IMR-90 (cell line): ENCODE data around the gene NKAIN1. TPM values are rescaled to one million over a fixed set of nuclear protein-coding genes. Genes with fewer than 3 reads are reported as not detected.

ENCODE experiments used
- ATAC-seq: fragments of 200-7000 bp; cut with Tn5 transposase; 2 replicates; pipeline ENCODE4 v1.9.1; 2020; ENCODE audit warnings: low read depth, mild to moderate bottlenecking, moderate library complexity
- BruUV-seq: library from RNA; stranded (reverse); fragments of 400-500 nt; replicated peaks from 2 replicates; lab custom pipeline; 2021; lab: Mats Ljungman, UMichigan
- CTCF ChIA-PET: fragments of 300-600 bp; formaldehyde crosslinking; extraction: SDS; loops from one replicate; lab custom pipeline; 2021; ENCODE audit warnings: antibody characterized with exemption; lab: Yijun Ruan, JAX
- POLR2A ChIA-PET: fragments of 300-600 bp; sonication (Branson Sonifier 250); formaldehyde crosslinking; loops from one replicate; lab custom pipeline; 2022; ENCODE audit warnings: antibody characterized with exemption; ENCODE audit not compliant: unreplicated experiment; lab: Charles Lee
- DNase-seq: peaks from one replicate; pipeline ENCODE4 v3.0.0; 2013
- H2AFZ ChIP-seq: replicated peaks from 2 replicates; pipeline ENCODE3; 2013; ENCODE audit warnings: low read length, mild to moderate bottlenecking; ENCODE audit not compliant: poor library complexity
- H2AK5ac ChIP-seq: 2 replicates; pipeline ENCODE4 v1.6.1; 2013; ENCODE audit warnings: low read depth, low read length, inconsistent platforms
- H2AK9ac ChIP-seq: replicated peaks from 2 replicates; pipeline ENCODE3; 2013; ENCODE audit warnings: mild to moderate bottlenecking, low read depth, low read length, moderate library complexity; ENCODE audit not compliant: poor library complexity
- H2BK120ac ChIP-seq: 2 replicates; pipeline ENCODE4 v1.6.1; 2013; ENCODE audit warnings: low read depth, low read length, inconsistent platforms
- H2BK15ac ChIP-seq: 3 replicates; pipeline ENCODE4 v1.6.1; 2013; ENCODE audit warnings: low read depth, low read length, inconsistent platforms
- H2BK20ac ChIP-seq: 2 replicates; pipeline ENCODE4 v1.6.1; 2013; ENCODE audit warnings: low read depth, mild to moderate bottlenecking, inconsistent platforms, low read length, moderate library complexity
- H2BK5ac ChIP-seq: 2 replicates; pipeline ENCODE4 v1.6.1; 2013; ENCODE audit warnings: mild to moderate bottlenecking, low read depth, low read length, inconsistent platforms; ENCODE audit not compliant: poor library complexity, severe bottlenecking
- H3K14ac ChIP-seq: replicated peaks from 2 replicates; pipeline ENCODE4 v1.6.1; 2013; ENCODE audit warnings: low read depth, low read length, inconsistent platforms
- H3K18ac ChIP-seq: 2 replicates; pipeline ENCODE4 v1.6.1; 2013; ENCODE audit warnings: low read depth, low read length, control low read depth
- H3K23ac ChIP-seq: 2 replicates; pipeline ENCODE4 v1.6.1; 2013; ENCODE audit warnings: low read depth, low read length, inconsistent platforms
- H3K27ac ChIP-seq: 2 replicates; pipeline ENCODE4 v1.5.1; 2013; ENCODE audit warnings: mild to moderate bottlenecking, control low read depth, low read length; ENCODE audit not compliant: insufficient read depth
- H3K27me3 ChIP-seq: 2 replicates; pipeline ENCODE4 v1.6.1; 2013; ENCODE audit warnings: low read length; ENCODE audit not compliant: control insufficient read depth, insufficient read depth
- H3K36me3 ChIP-seq: 2 replicates; pipeline ENCODE4 v1.6.1; 2013; ENCODE audit warnings: low read length, mixed read lengths; ENCODE audit not compliant: control insufficient read depth, insufficient read depth
- H3K4ac ChIP-seq: 2 replicates; pipeline ENCODE4 v1.6.1; 2013; ENCODE audit warnings: low read depth, low read length, inconsistent platforms
- H3K4me1 ChIP-seq: 2 replicates; pipeline ENCODE4 v1.6.1; 2013; ENCODE audit warnings: low read length, mixed read lengths; ENCODE audit not compliant: control insufficient read depth, insufficient read depth
- H3K4me2 ChIP-seq: 2 replicates; pipeline ENCODE4 v1.6.1; 2013; ENCODE audit warnings: low read depth, mild to moderate bottlenecking, control low read depth, low read length, moderate library complexity
- H3K4me3 ChIP-seq: 2 replicates; pipeline ENCODE4 v1.5.1; 2013; ENCODE audit warnings: low read depth, mild to moderate bottlenecking, control low read depth, low read length, moderate library complexity; ENCODE audit not compliant: insufficient read depth
- H3K56ac ChIP-seq: 2 replicates; pipeline ENCODE4 v1.6.1; 2013; ENCODE audit warnings: low read length, inconsistent platforms; ENCODE audit not compliant: insufficient read depth; ENCODE audit errors: extremely low read depth
- H3K79me1 ChIP-seq, 2 experiments: 2 replicates each; pipeline ENCODE4 v1.6.1; 2013; ENCODE audit warnings: low read length in 2 of 2, inconsistent platforms in 1 of 2, low read depth in 1 of 2
- H3K9ac ChIP-seq: 2 replicates; pipeline ENCODE4 v1.6.1; 2013; ENCODE audit warnings: low read depth, low read length, control low read depth
- H3K9me1 ChIP-seq: 2 replicates; pipeline ENCODE4 v1.6.1; 2013; ENCODE audit warnings: low read length, inconsistent platforms; ENCODE audit not compliant: insufficient read depth
- H3K9me3 ChIP-seq: 2 replicates; pipeline ENCODE4 v1.6.1; 2013; ENCODE audit warnings: low read length; ENCODE audit not compliant: control insufficient read depth, insufficient read depth
- H4K20me1 ChIP-seq: 2 replicates; pipeline ENCODE4 v1.6.1; 2013; ENCODE audit warnings: low read length, inconsistent platforms; ENCODE audit not compliant: insufficient read depth
- H4K5ac ChIP-seq: 2 replicates; pipeline ENCODE4 v1.6.1; 2013; ENCODE audit warnings: mild to moderate bottlenecking, low read depth, low read length, control low read depth
- H4K8ac ChIP-seq, 2 experiments: 2 replicates each; pipeline ENCODE4 v1.6.1; 2013; ENCODE audit warnings: low read depth in 2 of 2, low read length in 2 of 2, control low read depth in 1 of 2, inconsistent platforms in 1 of 2
- H4K91ac ChIP-seq: 2 replicates; pipeline ENCODE4 v1.6.1; 2013; ENCODE audit warnings: low read depth, low read length, inconsistent platforms; ENCODE audit not compliant: insufficient read depth
- BHLHE40 ChIP-seq: fragments of 150-350 bp; IDR thresholded peaks from 2 replicates; pipeline ENCODE4 v1.6.1; 2016; ENCODE audit warnings: mild to moderate bottlenecking, low read depth, low read length
- CHD1 ChIP-seq: IDR thresholded peaks from 2 replicates; pipeline ENCODE4 v1.6.1; 2012; ENCODE audit warnings: low read depth, low read length, improper control_type of control experiment
- FOS ChIP-seq: fragments of 150-350 bp; IDR thresholded peaks from 2 replicates; pipeline ENCODE4 v1.6.1; 2016; ENCODE audit warnings: low read depth, low read length
- MAZ ChIP-seq: IDR thresholded peaks from 2 replicates; pipeline ENCODE4 v1.6.1; 2012; ENCODE audit warnings: low read depth, mild to moderate bottlenecking, low read length, improper control_type of control experiment, moderate library complexity, borderline replicate concordance
- WGBS, 2 experiments: methylation state at CpG; one replicate each; pipeline versions ENCODE4 v1.1.5 to v1.1.7; 2013; ENCODE audit warnings: missing lambda C conversion rate in 2 of 2; ENCODE audit not compliant: insufficient read length in 1 of 2; ENCODE audit errors: extremely low coverage in 2 of 2; 5-methylcytosine and 5-hydroxymethylcytosine counted together
- dilution Hi-C: fragments of 300-500 bp; cut with HindIII; formaldehyde crosslinking; loops from one replicate; pipeline ENCODE4 v1.14.3; 2018; ENCODE audit warnings: low sequenced_read_pairs; ENCODE audit not compliant: unreplicated experiment
- in situ Hi-C: fragments of 300-500 bp; cut with MboI; formaldehyde crosslinking; loops from 3 replicates; pipeline ENCODE4 v1.14.3; 2019; ENCODE audit warnings: low sequenced_read_pairs, inconsistent platforms, mixed read lengths
- intact Hi-C: fragments of 100-400 bp; cut with micrococcal nuclease; formaldehyde crosslinking; loops from 2 replicates; pipeline ENCODE4 v1.10.0; 2022
- polyA plus RNA-seq, 3 experiments: library from polyadenylated mRNA; depleted of rRNA; stranded (reverse); fragments of >200 nt; gene quantifications; 2 replicates each; pipeline ENCODE4 v1.2.3, GENCODE V29; 2012; ENCODE audit warnings: low replicate concordance in 1 of 3
- total RNA-seq: library from RNA; depleted of rRNA; stranded (reverse); fragments of >200 nt; gene quantifications from 2 replicates; pipeline ENCODE4 v1.2.3, GENCODE V29; 2012
- TF ChIP-seq, protein P1 (sequence below): fragments of 150-350 bp; IDR thresholded peaks from 2 replicates; pipeline ENCODE4 v1.6.1; 2017; ENCODE audit warnings: mild to moderate bottlenecking, antibody characterized with exemption, low read length, low read depth

NKAIN1 gene
- total and polyA plus RNA-seq, 2 of the 4 experiments (the other 2 are of a cell fraction) = under 0.01 to 0.09 TPM

DNA sequence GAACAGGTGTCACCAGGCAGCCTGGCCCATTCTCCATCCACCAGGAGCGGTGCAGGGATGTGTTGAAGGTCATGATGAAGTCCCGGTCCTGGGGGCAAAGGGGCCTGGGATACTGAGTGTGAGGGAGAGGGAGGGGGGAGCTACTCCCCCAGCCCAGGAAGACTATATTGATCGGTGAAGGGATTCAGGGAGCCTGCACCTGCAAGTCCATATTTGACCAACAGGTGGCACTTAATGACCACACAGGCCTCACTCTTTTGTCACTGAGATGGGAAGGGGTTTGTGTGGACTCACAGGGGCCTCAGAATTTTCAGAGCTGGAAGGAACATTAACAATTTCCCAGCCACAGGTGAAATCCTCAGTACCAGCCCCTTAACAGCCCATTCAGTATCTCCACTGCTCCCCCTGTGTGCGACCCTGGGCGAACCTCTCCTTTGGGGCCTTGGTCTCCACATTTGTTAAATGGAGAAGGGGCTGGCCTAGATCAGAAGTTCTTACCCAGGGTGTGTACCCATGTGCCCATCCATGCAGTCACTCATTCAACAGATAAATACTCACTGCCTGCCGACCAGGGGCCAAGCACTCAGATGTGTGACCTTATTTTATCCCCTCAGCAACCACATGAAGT is 55.6 kb downstream of the NKAIN1 start (continued):
- TF ChIP-seq, protein P1, sequence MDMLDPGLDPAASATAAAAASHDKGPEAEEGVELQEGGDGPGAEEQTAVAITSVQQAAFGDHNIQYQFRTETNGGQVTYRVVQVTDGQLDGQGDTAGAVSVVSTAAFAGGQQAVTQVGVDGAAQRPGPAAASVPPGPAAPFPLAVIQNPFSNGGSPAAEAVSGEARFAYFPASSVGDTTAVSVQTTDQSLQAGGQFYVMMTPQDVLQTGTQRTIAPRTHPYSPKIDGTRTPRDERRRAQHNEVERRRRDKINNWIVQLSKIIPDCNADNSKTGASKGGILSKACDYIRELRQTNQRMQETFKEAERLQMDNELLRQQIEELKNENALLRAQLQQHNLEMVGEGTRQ = no peak
- TF ChIP-seq CHD1 = no peak
- TF ChIP-seq BHLHE40 = no peak
- TF ChIP-seq FOS = no peak

DNA sequence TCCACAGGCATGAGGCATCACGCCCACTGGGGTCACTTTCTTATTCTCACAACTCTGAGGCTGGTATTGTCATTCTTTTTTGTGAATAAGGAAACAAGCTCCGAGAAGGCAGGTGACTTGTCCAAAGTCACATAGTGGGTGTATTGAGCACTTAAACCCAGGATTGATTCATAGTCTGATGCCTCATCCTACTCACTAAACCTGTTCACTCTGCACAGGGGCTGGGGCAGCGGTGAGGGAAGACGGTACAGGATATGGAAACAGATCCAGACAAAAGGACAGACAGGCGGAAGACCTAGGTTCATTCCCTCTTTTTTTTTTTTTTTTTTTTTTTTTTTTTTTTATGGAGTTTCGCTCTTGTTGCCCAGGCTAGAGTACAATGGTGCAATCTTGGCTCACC is 56.6 kb downstream of the NKAIN1 start:
- in situ Hi-C loops (loop anchor here (10.0 kb wide), 2 partner anchors 242 to 362 kb away; no protein-coding TSS in a partner anchor), intact Hi-C loops (loop anchor here (2.0 to 10.0 kb wide), 2 partner anchors 28 to 112 kb away; partner anchors contain the start of genes SNRNP40 and ZCCHC17), dilution Hi-C loops (no loop called here)

More for the DNA sequence above, 56.6 kb downstream of the NKAIN1 start:
- Histone ChIP-seq H3K27ac (no peak overlapping the region), H3K56ac (no peak overlapping the region), H2BK5ac (no peak overlapping the region), H2AFZ (no peak overlapping the region), H3K9me3 (no peaks in the 10 kb centered on the region), H2BK20ac (no peak overlapping the region), H3K23ac (no peak overlapping the region), H2AK5ac (no peak overlapping the region), H3K27me3 (peaks cover 22% of the 10 kb centered on the region), H3K36me3 (no peaks in the 10 kb centered on the region), H4K20me1 (peaks cover 11% of the 10 kb centered on the region; the same call in 1 of the 2 replicates), H2BK120ac (no peak overlapping the region), H3K4ac (no peak overlapping the region), H3K9me1 (no peaks in the 10 kb centered on the region; the same call in 1 of the 2 replicates), H3K4me1 (no peaks in the 10 kb centered on the region), H4K91ac (no peak overlapping the region), H3K79me1 (no peaks in the 10 kb centered on the region), H3K4me3 (no peak overlapping the region), H4K5ac (no peak overlapping the region), H2AK9ac (no peak overlapping the region), H3K9ac (no peak overlapping the region), H3K18ac (no peak overlapping the region), H3K14ac (no peak overlapping the region), H3K4me2 (no peak overlapping the region), H2BK15ac (no peak overlapping the region), H4K8ac (no peak overlapping the region)
- POLR2A ChIA-PET = no interaction called here
- no CpG with 5 or more reads among the region's 6 CpGs for WGBS, 2 experiments
- CTCF ChIA-PET = interaction anchor here (0.8 to 1.6 kb wide), 8 partner anchors 9 to 372 kb away, joined by 3 to 8 read pairs (median 3); no protein-coding TSS in a partner anchor
- ATAC-seq (no peak), DNase-seq (no peak)
- TF ChIP-seq MAZ = no peak
- BruUV-seq = no TSS peak
